MM.1S (cell line): ENCODE data around the gene KIR3DL3.
"Not testable (repeated sequence)": the region's sequence is repeated elsewhere in the genome, so short reads cannot be mapped to it uniquely, and the experiment has no call there.

ENCODE experiments used
- EZH2phosphoT487 ChIP-seq: fragments of 300-600 bp; sonication (generic); IDR thresholded peaks from 2 replicates; pipeline ENCODE4 v1.6.1; 2018; ENCODE audit warnings: antibody characterized with exemption, low read length
- TF ChIP-seq, protein P1 (sequence below): fragments of 300-600 bp; sonication (generic); IDR thresholded peaks from 2 replicates; pipeline ENCODE4 v1.5.1; 2016; ENCODE audit warnings: antibody characterized with exemption, low read length, mixed read lengths

DNA sequence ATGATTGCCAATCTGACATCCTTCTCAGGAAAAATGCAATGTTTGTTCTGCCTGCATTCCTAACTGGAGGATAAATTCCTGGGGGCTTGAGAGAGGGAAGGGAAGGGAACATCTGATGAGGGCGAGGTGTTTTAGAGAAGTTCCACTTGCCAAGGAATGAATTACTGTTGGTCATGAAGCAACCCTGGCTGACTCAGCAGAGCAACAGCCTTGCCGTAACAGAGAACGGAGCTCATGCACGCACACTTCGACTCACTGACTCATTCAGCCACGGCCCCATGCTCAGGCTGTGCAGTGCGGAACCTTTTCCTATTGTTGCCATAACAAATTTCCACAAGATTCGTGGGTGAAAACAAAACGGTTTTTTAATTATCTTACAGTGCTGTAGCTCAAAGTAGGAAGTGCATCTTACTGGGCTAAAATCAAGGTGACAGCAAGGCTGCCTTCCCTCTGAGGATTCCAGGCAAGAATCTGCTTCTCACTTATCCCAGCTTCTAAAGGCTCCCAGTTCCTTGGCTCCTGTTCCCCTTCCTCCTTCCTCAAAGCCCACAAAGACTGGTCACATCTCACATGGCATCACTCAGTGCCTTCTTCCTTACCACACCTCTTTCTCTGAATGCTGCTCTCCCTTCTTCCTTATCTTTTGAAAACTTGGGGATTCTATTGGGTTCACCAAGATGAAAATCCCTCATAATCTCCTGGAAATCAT lies 23.5 kb downstream of the KIR3DL3 start:
- TF ChIP-seq, protein P1, sequence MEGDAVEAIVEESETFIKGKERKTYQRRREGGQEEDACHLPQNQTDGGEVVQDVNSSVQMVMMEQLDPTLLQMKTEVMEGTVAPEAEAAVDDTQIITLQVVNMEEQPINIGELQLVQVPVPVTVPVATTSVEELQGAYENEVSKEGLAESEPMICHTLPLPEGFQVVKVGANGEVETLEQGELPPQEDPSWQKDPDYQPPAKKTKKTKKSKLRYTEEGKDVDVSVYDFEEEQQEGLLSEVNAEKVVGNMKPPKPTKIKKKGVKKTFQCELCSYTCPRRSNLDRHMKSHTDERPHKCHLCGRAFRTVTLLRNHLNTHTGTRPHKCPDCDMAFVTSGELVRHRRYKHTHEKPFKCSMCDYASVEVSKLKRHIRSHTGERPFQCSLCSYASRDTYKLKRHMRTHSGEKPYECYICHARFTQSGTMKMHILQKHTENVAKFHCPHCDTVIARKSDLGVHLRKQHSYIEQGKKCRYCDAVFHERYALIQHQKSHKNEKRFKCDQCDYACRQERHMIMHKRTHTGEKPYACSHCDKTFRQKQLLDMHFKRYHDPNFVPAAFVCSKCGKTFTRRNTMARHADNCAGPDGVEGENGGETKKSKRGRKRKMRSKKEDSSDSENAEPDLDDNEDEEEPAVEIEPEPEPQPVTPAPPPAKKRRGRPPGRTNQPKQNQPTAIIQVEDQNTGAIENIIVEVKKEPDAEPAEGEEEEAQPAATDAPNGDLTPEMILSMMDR = not testable (repeated sequence)
- not testable (repeated sequence) for TF ChIP-seq EZH2phosphoT487
